ENCODE data around the gene IFIT5.

GRCh38 chr10:89392974-89393373, 21.4 kb upstream of the IFIT5 start:
- TF ChIP-seq POLR2A (IDR thresholded peaks at IDR 0.05) (no peak), EP300 (IDR thresholded peaks at IDR 0.05) (no peak), CTCF (IDR thresholded peaks at IDR 0.05) (no peak)
